ENCODE measurements around the gene U2AF1.
"Not testable (repeated sequence)": the region's sequence is repeated elsewhere in the genome, so short reads cannot be mapped to it uniquely, and the experiment has no call there.

Gene U2AF1

DNA sequence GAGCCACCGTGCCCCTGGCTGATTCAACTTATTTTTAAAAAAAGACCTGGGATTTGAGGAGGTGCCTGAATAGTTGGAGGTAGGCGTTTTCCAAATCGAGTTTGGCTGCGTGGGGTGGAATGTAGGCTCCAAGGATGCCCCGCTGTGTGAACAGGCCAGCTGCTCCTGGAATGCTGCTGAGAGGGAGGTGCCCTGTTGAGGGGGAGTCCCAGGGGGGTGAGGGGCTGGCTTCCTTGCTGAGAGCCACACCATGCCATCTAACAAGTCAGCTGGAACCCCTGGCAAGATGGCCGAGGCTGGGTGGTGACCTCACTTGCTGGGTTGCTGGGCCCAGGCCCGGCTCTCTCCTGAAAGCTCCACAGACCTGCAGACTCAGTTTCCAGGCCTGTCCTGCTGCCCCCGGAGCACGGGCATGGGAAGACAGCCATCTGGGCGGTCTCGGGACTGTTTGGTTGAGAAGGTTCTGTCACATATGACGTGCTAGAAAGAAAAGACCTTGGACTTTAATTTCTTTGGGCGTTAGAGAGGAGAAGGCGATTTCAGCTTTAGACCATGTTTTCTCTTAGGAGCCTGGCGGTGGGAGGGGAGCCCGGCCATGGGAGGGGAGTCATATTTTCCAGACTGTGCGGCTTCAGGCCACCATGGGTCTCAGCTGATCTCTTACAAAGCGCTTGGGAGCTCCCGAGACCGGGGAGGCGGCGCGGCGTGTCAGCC is 24.6 kb downstream of the U2AF1 start:
- DNase-seq (ENCODE audit: low spot score); FAIRE-seq: not testable (repeated sequence)

DNA sequence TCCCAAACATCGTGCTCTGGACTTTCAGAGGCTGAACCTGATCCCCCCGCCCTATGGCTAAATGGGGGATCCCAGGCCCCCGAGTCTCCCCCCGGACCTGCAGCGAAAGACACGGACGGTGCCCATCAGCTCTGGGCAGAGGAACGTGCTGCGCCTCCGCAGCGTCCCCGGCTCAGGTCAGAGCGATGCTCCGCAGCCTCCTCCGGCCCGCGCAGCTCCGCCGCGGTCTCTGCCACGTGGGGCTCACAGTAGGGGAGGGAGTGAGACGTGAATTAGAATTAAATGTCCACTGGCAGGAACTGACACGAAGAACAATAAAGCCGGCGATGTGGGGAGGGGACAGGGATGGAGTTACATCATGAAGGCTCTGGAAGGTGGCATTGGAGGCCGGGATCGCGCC is 30.7 kb downstream of the U2AF1 start:
- DNase-seq (ENCODE audit: low spot score); FAIRE-seq: not testable (repeated sequence)

DNA sequence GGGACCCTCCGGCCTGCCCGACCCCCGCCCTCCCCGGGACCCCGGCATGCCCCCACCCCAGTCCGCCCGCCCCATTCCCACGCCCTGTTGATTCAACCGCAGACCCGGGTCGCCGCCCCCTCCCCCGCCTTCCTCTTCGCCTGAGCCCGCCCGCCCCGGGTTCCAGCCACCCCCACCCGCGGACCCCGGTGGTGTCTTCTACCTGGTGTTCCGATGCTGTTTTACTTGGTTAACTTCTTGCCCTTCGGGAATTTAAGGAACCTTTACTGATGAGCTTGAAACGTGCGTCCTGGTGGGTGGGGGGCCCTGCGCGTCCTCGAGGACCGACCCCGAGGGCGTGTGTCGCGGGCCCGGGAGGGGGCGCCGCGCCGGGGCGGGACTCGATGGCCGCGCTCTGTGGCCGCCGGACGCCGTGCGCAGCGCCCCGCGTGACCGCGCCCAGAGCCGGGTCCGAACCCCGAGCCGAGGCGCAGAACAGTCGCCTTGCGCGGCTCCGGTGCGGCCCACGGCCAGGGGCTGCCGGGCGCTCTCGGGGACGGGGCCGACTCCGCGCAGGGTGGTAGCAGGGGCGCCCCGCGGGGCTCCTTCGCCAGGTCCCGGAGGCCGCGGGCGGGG is 31.2 kb downstream of the U2AF1 start:
- not testable (repeated sequence) for DNase-seq (ENCODE audit: low spot score); FAIRE-seq

DNA sequence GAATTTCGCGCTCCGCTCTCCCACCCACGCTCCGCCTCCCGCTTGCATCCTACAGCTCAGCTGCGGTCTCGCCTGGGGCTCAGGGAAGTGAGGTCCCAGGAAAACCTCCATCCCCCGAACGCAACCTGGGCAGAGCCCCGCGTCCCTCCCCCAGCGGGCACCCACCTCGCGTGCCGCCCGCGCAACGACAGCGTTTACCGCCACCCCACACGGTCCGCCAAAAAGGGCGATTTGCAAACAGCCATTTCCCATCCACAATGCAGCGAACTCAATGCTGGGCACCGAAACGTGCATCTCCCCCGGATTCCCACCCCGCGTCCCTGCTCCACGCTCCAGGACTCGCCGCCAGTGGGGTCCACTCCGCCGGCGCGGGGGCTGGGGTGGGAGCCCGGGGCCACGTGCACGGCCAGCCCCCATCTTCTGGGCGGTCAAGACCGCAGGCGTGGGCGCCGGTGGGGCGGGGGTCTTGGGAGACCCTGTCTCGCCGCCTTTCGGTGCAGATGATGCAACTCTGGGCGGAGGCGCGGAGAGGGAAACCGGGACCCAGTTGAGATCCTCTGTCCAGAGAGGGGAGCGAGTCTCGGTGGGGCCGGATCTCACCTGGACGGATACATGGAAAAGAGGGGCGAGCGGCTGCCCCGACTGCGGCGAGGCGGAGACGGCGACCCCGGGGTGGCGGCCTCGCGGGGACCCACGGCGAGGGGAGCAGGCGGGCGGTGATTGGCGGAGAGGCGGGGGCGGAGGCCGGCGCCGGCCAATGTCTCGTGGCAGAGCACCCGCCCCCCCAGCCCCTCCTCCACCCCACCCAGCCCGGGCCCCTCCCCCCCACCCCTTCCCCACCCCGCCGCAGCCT is 32.0 kb downstream of the U2AF1 start, which contains the start of gene CBS:
Gene CBS, minus strand, starts transcription at position 666 of the 853 bp plus-strand sequence. CDS start 3,642 bp downstream, outside the sequence.
- peak; percentile 40 for FAIRE-seq
- not testable (repeated sequence) for DNase-seq (ENCODE audit: low spot score)

DNA sequence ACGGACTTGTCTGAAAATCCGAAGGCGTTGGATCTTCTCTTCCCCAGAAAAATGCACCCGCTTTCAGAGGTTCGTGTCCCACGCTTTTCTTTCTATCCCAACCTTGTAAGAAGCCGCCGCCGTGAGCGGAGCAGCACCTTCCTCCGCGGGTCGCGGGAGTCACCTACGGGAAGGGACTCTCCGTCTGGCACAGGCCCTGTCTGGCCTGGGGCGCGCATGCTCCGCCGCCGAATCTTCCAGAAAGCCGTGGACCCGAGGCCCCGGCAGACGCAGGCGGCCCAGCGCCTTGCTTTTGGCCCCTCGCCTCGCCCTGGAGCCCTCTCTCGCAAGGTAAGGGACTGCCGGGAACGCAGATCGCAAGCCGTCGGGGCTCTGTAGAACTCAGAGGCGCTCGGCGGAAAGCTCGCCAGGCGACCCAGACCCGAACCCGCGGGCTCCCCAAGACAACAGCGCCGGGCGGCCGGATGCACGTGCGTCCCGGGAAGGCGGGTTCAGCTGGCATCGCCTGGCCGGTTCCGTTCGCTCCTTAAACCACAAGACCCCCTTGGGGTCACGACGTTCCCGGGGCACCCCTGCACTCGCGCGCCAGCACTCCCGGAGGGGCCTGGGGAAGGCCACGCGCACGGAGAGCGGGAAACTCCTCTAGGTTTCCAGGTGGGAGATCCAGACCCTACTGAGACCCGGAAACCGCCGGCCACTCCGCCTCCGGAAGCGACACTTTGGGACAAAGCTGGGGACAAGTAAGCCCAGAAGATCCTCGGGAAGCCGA is 32.8 kb downstream of the U2AF1 start:
- not testable (repeated sequence) for FAIRE-seq; DNase-seq (ENCODE audit: low spot score)

DNA sequence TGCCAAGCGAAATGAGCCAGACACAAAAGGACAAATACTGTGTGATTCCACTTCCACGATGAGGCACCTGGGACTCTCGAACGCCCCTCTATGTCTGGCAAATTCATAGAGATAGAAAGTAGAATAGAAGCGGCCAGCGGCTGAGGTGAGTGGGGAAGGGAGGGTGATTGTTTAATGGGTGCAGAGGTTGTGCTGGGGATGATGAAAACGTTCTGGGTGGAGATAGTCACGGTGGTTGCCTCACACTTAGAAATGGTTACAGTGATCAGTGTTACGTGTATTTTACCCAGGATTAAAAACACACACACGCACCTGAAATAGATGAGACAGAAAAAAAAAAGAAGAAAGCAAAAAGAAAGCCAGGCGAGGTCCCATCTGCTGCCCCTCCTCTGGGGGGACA is 34.6 kb downstream of the U2AF1 start:
- not testable (repeated sequence) for FAIRE-seq; DNase-seq (ENCODE audit: low spot score)

DNA sequence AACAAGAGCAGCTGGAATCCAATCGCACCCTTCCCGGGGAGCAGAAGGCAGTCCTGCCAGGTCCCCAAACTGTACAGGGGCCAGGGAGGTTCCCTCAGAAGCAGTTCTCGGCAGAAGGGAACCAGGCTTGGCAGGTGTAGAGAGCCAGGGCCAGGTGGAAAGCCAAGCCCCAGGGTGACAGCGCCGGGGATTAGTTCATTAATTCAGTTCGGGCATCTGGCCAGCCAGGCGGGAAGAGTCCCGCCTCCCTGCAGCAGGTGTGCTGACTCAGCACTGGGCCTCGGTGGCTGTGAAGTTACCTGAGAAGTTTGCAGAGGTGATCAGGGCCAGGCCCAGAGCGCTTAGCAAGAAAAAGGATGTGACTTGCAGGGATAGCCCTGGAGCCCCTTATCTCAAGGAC is 37.7 kb downstream of the U2AF1 start:
- not testable (repeated sequence) for FAIRE-seq; DNase-seq (ENCODE audit: low spot score)

DNA sequence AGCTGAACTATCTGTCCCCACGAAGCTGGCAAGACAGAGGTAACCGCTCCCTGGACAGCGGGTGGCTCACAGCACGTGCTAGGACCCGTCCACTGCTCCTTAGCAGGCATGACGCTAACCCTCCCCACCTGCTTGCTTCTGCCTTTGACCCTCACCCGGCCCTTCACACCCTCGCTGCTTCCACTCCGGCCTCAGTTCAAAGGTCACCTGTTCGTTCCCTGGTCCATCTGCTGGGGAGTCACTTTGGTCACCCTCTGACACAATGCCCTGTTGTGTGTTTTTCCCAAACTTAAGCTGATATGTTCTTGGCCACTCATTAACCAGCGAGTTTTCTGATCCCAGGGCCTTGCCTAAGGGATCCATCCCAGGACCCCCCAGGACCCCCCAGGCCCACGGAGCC is 39.3 kb downstream of the U2AF1 start:
- not testable (repeated sequence) for DNase-seq (ENCODE audit: low spot score); FAIRE-seq

DNA sequence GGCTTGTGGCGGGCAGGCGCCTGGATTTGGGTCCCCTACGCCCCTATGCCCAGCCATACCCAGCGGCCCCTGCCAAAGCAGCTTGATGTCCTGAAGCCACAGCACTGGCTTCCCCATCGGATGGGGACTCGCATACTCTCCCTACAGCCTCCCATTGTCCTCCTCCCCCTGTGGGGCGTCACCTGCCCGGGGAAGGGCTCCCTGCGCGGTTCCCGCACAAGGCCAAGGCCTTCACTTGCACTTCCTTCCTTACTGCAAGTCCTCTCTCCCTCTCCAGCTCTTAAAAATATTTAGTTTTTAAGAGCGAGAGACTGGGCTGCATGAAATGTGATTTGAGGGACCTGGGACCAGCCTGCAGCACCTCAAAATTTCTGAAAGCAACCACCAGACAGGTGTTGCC is 40.7 kb downstream of the U2AF1 start:
- not testable (repeated sequence) for FAIRE-seq; DNase-seq (ENCODE audit: low spot score)

DNA sequence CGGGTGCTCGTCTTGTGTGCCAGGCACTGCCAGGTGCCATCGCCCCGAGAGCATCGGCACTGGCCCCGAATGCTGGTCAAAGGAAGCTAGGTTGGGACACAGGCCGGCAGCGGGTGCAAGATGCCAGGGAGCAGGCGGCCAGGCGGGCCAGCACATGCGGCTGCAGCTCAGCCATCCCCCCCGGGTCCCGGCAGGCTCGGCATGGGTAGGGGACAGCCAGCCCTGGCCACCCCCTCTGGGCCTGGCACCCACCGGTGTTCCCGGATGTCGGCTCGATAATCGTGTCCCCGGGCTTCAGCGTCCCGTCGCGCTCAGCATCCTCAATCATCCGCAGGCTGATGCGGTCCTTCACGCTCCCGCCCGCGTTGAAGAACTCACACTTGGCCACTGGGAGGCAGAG is 41.4 kb downstream of the U2AF1 start:
- not testable (repeated sequence) for FAIRE-seq; DNase-seq (ENCODE audit: low spot score)

DNA sequence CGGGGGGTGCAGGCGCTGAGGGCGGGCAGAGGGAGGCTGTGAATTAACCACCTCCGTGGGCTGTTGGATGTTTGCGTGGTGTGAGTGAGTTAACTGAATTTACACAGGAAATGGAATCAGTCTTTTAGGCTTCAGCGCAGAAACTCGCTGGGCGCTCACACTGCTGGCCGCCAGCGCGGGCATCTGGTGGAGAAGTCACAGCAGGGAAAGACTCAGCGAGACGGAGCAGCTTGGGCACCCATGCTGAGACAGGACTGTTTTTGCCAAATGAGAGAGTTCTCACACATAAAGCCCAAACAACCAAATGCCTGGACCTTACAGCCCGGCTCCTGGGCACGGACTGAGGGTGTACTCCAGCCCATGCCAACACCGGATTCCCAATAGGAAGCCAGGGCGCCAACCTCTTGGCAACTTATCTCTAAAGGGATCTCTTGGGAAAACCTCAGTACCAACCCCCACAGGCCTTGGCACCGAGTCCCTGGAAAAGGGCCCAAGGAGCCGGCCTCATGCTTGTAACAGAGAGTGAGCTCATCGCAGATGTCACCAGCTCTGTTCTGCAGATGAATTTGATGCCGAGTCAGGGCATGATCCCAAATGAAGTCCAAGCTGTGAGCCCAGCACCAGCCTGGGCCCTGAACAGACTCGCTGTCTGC is 43.0 kb downstream of the U2AF1 start:
- not testable (repeated sequence) for FAIRE-seq; DNase-seq (ENCODE audit: low spot score)

DNA sequence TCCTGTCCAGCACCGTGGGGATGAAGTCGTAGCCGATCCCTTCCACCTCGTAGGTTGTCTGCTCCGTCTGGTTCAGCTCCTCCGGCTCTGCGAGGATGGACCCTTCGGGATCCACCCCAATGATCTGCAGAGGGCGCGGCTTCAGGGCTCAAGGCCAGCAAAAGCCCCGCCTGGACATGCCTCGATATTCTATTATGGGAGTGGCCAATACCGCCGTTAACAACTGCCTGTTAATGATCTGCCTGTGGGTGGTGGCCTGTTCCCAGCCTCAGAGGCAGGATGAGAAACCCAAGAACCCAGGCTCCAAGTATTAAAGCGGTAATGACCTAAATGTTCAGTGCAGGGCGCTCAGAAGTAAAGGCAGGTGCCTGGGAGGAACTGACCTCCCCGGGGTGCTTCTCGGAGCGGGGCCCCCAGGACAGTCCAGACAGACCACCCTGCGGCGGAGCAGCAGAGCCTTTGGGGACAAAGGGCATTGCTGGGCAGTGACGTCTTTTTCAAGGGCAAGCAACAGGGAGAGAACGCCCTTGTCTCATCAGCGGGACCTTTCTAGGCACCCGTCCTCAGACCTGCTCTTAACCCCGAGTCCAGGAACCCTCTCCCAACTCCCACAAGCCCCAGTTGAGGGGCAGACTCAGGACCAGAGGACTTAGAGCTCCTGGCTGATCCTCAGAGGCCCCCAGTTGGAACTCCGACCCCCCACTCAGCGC is 44.3 kb downstream of the U2AF1 start:
- not testable (repeated sequence) for FAIRE-seq; DNase-seq (ENCODE audit: low spot score)

DNA sequence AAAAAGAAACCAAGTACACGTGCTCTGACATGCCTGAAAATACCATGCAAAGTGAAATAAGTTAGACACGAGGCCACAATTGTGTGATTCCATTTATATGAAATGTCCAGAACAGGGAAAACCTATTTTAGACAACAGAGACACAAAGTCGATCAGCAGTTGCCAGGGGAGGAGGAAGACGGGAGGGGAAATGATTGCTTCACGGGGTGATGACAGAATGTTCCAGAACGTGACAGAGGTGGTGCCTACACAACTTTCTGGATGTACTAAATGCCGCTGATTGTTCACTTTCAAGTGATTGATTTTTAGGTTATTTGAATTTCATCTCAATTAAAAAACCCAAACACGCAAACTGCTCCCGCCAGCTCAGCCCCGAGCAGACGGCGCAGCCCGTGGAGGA is 54.3 kb downstream of the U2AF1 start:
- not testable (repeated sequence) for DNase-seq (ENCODE audit: low spot score); FAIRE-seq

DNA sequence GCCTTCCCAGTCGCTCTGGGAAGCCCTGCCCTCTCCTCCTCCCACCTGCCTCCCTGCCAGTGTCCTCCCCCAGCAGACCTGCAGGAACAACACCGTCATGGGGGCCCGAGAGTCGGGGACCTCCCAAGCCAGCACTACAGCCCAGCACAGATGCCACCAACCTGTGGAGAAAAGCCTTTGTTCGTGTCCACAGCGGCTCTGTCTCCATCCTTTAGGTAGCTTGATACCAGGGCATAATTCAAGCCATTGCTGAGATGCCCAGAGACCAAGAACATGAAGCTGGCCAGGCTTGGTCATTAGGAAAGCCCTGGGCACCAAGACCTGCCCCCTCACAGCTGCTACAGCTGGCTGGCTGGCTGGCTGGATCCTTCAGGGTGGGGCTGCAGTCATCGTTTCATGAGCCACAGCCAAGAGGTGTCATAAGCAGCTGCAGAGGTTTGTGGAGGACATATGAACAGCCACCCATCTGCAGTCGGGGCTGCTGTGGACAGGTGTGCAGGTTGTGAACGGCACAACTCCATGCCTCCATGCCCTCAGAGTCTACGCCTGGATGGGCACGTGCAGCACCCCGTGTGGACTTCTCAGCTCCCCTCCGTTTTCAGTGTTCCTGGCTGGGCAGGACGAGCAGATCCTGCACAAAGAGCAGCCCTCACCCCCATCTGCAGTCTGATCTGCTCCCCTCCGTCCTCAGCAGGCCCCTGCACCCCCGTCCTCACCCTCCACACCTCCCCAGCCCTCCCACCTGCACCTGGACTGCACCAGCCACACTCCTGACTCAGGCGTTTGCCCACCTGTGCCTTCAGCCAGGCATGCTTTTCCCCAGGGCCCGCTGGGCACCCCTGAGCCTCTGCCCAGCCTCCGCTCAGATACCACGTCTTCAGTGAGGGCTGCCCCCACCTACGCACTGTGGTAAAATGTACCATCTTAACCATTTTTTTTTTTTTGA is 61.2 kb downstream of the U2AF1 start:
- not testable (repeated sequence) for FAIRE-seq; DNase-seq (ENCODE audit: low spot score)

DNA sequence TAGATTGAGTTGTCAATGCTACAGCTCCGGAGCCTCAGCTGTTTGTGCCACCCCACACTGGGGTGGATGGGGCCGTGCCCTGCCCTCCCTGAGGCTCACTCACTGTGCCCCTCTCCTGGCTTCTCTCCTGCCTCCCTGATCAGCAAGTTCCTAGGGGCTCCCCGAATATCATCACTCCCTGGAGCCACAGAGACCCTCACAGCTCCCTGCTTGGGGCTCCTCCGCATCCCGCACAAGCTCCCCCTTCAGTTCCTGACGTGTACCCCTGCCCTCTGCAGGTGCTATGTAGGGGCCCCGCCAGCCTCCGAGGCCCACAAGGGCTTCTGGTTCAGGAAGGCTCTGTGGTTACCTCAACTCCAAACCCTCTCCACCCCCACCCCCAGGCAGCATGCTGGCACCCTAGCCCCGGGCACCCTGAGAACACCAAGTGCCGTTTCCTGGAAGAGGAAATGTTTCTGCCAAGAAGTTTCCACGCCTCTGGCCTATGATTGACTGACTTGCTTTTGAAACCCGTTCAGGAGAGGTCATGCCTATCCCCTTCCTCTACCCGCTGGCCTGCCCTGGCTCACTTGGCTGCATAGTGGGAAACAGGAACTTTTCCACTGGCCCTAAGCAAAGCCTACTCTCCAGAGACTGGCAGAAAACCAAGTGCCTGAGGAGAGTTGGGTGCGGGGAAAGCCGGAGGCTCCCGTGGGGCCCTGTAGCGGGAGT is 62.0 kb downstream of the U2AF1 start:
- FAIRE-seq; DNase-seq (ENCODE audit: low spot score): not testable (repeated sequence)

DNA sequence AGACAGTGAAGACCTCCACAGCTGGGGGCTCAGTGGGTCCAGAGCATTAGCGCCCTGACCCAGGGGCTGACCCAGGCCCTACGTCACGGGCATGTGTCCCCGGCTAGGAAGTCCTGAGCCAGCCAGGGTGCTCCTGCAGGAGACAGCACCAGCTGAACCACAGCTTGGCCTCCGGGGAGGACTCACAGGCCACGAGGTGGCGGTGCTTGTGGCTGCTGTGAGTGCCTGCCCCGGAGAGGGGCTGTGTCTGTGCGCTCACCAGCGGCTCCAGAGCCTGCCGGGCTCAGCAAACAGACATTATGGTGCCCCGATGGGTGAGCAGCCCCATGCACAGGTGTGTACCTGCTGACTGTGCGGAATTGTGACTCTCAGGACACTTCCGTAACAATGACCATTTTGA is 62.8 kb downstream of the U2AF1 start:
- DNase-seq (ENCODE audit: low spot score); FAIRE-seq: not testable (repeated sequence)

DNA sequence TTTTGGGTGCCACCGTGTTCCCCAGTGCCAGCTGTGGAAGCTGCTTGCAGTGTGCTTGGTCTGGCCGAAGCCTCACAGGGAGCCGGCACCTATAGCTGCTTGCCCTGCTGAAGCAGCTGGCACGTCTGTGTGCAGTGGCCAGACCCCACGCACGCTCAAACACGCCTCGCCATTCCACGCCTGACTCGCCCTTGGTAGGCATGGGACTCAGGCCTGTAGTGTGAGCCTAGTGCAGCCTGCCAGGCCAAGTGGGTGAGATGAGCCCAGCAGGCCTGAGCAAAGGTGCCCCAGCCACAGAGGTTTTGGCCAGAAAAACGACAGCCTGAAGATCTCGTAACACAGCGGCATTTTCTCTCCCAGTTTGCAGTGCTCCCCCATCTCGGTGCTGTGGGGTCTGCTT is 64.1 kb downstream of the U2AF1 start:
- not testable (repeated sequence) for FAIRE-seq; DNase-seq (ENCODE audit: low spot score)
